Upper lobe of left lung (tissue), 6 donors: Measurements from ENCODE around the gene MFRP. TPM values are rescaled to one million over a fixed set of nuclear protein-coding genes. Genes with fewer than 3 reads are reported as not detected.

Experiments used
- ATAC-seq, 2 donors: fragments of 200-7000 bp; cut with Tn5 transposase; one replicate each; pipeline ENCODE4 v1.9.1; 2022; ENCODE audit warnings: mild to moderate bottlenecking in 2 of 2, moderate library complexity in 2 of 2; ENCODE audit not compliant: low FRiP score in 2 of 2
- DNase-seq, 2 donors: peaks; one replicate each; pipeline ENCODE4 v3.0.0-alpha.2; 2019 to 2020
- H3K27ac ChIP-seq, 4 donors: fragments of 200-600 bp; sonication (generic); one replicate each; pipeline ENCODE4 v1.5.1; 2016 to 2019
- H3K27me3 ChIP-seq, 4 donors: fragments of 200-600 bp; sonication (generic); one replicate each; pipeline ENCODE4 v1.5.1; 2017 to 2019
- H3K36me3 ChIP-seq, 4 donors: fragments of 200-600 bp; sonication (generic); one replicate each; pipeline ENCODE4 v1.5.1; 2016 to 2019
- H3K4me1 ChIP-seq, 4 donors: fragments of 200-600 bp; sonication (generic); one replicate each; pipeline ENCODE4 v1.5.1; 2018 to 2019
- H3K4me3 ChIP-seq, 4 donors: fragments of 200-600 bp; sonication (generic); one replicate each; pipeline ENCODE4 v1.5.1; 2017 to 2019; ENCODE audit warnings: mild to moderate bottlenecking in 2 of 4, moderate library complexity in 1 of 4
- H3K9me3 ChIP-seq, 4 donors: fragments of 200-600 bp; sonication (generic); one replicate each; pipeline ENCODE4 v1.5.1; 2018 to 2019
- EP300 ChIP-seq, 4 donors: sonication (generic); formaldehyde crosslinking; IDR thresholded peaks; one replicate each; pipeline ENCODE4 v1.5.1; 2017; ENCODE audit warnings: antibody characterized with exemption in 4 of 4, control low read depth in 2 of 4
- POLR2A ChIP-seq, 4 donors: fragments of 450-650 bp; IDR thresholded peaks; one replicate each; pipeline ENCODE4 v1.5.1; 2016 to 2017; ENCODE audit warnings: antibody characterized with exemption in 4 of 4, mild to moderate bottlenecking in 2 of 4
- POLR2AphosphoS5 ChIP-seq, 2 donors: sonication (generic); formaldehyde crosslinking; IDR thresholded peaks; one replicate each; pipeline ENCODE4 v1.5.1; 2017; ENCODE audit warnings: antibody characterized with exemption in 2 of 2
- WGBS, 2 donors: methylation state at CpG; one replicate each; pipeline ENCODE4 v1.1.5; 2017 to 2018; 5-methylcytosine and 5-hydroxymethylcytosine counted together
- total RNA-seq, 6 donors: library from RNA; depleted of rRNA in 4 of 6; stranded (reverse); fragments of >200 nt in 4 of 6; gene quantifications; one replicate each; pipeline versions ENCODE4 v1.1.0 to v1.2.1, GENCODE V29; 2016 to 2021
- TF ChIP-seq, protein P1 (sequence below), 6 experiments: fragments of 450-650 bp in 4 of 6; fragments of 200-600 bp in 2 of 6; sonication (generic) in 2 of 6; IDR thresholded peaks; one replicate each; pipeline ENCODE4 v1.5.1; 2016 to 2019; ENCODE audit warnings: antibody characterized with exemption in 6 of 6
- donor health status: DM: no; HTN: no; CAD: no; lungs with moderate emphysema.
- donor health status: DM: no; HTN: yes; CAD: no; lungs with severe emphysema.

The MFRP gene
- total RNA-seq, 6 donors from 2014 or later = not detected

DNA sequence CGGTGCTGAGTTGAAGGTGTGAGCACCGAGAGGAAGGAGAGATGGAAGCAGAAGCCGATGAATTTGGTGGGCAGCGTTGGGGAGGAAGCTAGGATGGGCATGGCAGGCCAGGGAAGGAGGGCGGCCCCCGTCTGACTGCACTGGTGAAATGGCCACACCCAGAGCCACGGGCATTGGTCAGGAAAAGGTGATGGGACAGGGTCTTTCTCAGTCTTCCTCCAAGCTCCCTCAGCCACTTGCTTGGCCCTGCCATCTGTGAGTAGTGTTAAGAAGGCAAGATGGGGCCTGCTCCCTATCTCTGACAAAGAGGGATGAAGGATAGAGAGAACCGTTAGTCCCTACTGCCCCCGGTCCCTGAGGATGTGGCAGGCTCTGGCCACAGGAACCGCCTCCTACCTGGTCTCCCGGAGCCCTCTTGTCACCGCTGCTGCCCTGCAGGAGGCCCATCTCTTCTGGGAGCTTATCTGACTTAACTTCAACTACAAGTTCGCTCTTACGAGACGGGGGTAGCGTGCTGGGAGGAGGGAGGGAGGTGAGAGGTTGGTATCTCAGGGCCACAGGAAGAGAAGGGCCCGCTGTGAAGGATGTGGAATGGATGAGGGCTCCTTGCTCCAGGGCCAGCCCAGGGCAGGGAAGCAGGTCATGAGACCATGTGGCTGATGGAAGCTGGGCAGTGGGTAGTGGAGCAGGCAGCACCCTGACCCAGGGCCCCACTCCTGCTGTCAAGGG is 36.4 kb downstream of the MFRP start:
- no peak overlapping the region for H3K4me3 ChIP-seq
- peaks cover 0 to 3% (median under 1%) of the 10 kb centered on the region in 4 donors for H3K27me3 ChIP-seq
- TF ChIP-seq POLR2AphosphoS5 (IDR thresholded peaks at IDR 0.05) (no peak), POLR2A (IDR thresholded peaks at IDR 0.05) (no peak), EP300 (IDR thresholded peaks at IDR 0.05) (no peak)
- TF ChIP-seq, protein P1, sequence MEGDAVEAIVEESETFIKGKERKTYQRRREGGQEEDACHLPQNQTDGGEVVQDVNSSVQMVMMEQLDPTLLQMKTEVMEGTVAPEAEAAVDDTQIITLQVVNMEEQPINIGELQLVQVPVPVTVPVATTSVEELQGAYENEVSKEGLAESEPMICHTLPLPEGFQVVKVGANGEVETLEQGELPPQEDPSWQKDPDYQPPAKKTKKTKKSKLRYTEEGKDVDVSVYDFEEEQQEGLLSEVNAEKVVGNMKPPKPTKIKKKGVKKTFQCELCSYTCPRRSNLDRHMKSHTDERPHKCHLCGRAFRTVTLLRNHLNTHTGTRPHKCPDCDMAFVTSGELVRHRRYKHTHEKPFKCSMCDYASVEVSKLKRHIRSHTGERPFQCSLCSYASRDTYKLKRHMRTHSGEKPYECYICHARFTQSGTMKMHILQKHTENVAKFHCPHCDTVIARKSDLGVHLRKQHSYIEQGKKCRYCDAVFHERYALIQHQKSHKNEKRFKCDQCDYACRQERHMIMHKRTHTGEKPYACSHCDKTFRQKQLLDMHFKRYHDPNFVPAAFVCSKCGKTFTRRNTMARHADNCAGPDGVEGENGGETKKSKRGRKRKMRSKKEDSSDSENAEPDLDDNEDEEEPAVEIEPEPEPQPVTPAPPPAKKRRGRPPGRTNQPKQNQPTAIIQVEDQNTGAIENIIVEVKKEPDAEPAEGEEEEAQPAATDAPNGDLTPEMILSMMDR (IDR thresholded peaks at IDR 0.05) = no peak
- DNase-seq = no peak
- peak overlapping the region in 2 of 4 donors; percentile 20 to 38 for H3K27ac ChIP-seq
- ATAC-seq = no peak
- no peaks in the 10 kb centered on the region for H3K9me3 ChIP-seq
- H3K4me1 ChIP-seq = peaks cover under 1 to 10% (median 4%) of the 10 kb centered on the region in 4 donors
- 79 to 81% methylated on average over 17 of the region's 17 CpGs for WGBS, 2 donors
- H3K36me3 ChIP-seq = peaks cover 0 to 76% (median 9%) of the 10 kb centered on the region in 4 donors

DNA sequence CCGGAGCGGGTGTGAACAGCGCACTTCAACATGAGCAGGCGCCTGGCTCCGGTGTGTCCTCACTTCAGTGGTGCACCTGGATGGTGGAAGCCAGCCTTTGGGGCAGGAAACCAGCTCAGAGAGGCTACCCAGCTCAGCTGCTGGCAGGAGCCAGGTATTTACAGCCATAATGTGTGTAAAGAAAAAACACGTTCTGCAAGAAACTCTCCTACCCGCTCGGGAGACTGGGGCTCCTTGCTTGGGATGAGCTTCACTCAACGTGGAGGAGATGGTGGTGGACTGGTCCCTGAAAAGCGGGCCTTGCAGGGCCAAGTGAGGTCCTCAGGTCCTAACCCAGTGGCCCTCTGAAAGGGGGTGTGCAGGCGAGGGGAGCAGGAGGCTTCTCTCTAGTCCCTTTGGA is 37.1 kb downstream of the MFRP start:
- peaks cover 0 to 6% (median 0%) of the 10 kb centered on the region in 4 donors for H3K4me1 ChIP-seq
- H3K27me3 ChIP-seq = no peaks in the 10 kb centered on the region
- no peak for ATAC-seq
- peak overlapping the region in 1 of 4 donors; percentile 20 for H3K27ac ChIP-seq
- DNase-seq = peak in 1 of 2 donors; percentile 27
- peaks cover 0 to 74% (median 9%) of the 10 kb centered on the region in 4 donors for H3K36me3 ChIP-seq
- 89 to 94% methylated on average over 6 to 11 of the region's 11 CpGs for WGBS, 2 donors
- no peak overlapping the region for H3K4me3 ChIP-seq
- no peaks in the 10 kb centered on the region for H3K9me3 ChIP-seq
- TF ChIP-seq EP300 (IDR thresholded peaks at IDR 0.05) (no peak), POLR2AphosphoS5 (IDR thresholded peaks at IDR 0.05) (no peak), POLR2A (IDR thresholded peaks at IDR 0.05) (no peak)
- TF ChIP-seq, protein P1 (IDR thresholded peaks at IDR 0.05) = no peak

DNA sequence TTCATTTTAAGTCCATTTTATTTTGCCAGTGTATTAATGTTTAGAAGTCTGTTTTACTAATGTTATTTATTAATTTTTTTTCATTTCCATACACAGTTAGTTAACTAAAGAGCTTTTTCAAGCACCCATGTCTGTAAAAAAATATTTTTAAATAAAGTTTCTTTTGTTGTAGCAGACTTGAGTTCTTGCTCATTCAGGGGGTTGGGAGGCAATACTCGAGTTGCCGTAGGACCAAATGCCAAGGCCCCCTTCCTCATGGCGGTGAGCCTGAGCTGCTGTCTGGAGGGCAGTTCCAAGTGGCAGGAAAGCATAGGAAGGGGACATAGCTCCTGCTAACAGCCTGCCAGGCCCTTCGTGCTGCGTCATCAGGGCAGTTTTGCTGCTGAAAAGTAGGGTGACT is 38.5 kb downstream of the MFRP start:
- H3K27ac ChIP-seq = no peak overlapping the region
- peaks cover 0 to 6% (median 0%) of the 10 kb centered on the region in 4 donors for H3K4me1 ChIP-seq
- H3K36me3 ChIP-seq = peaks cover 0 to 76% (median 22%) of the 10 kb centered on the region in 4 donors
- H3K27me3 ChIP-seq = no peaks in the 10 kb centered on the region
- WGBS, 2 donors = 69 to 79% methylated on average over 5 of the region's 5 CpGs
- DNase-seq = no peak
- no peaks in the 10 kb centered on the region for H3K9me3 ChIP-seq
- no peak for ATAC-seq
- H3K4me3 ChIP-seq = no peak overlapping the region
- TF ChIP-seq, protein P1 (IDR thresholded peaks at IDR 0.05) = no peak
- no peak for TF ChIP-seq EP300 (IDR thresholded peaks at IDR 0.05)
- no peak for TF ChIP-seq POLR2AphosphoS5 (IDR thresholded peaks at IDR 0.05)

DNA sequence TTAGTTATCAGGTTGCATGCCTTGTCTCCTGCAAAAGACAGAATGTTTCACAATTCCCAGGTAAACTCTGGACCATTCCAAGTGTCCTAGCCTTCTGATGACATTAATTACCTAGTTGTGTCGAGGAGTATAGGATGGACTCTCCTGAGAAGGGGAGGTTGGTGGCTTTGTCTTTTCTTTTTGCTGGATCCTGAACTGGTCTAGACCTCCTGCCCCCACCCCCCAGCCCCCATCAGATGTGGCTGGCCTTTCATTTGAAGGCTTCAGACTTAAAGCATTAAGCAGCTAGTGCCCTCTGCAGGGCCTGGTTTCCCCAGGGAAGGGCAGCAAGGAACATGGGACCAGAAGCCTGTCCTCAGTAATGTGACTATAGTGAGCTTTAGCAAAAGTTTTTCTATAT is 39.3 kb downstream of the MFRP start:
- peak overlapping the region in 2 of 4 donors; percentile 7 to 15 for H3K27ac ChIP-seq

More for the DNA sequence above, 39.3 kb downstream of the MFRP start:
- TF ChIP-seq POLR2A (IDR thresholded peaks at IDR 0.05) = no peak
- TF ChIP-seq, protein P1 (IDR thresholded peaks at IDR 0.05) = no peak
- TF ChIP-seq POLR2AphosphoS5 (IDR thresholded peaks at IDR 0.05) = no peak
- TF ChIP-seq EP300 (IDR thresholded peaks at IDR 0.05) = no peak
- no peak for ATAC-seq
- 88 to 100% methylated on average over 1 of the region's 1 CpG for whole genome bisulfite sequencing, 2 donors
- H3K4me1 ChIP-seq = peaks cover 0 to 6% (median 0%) of the 10 kb centered on the region in 4 donors
- H3K36me3 ChIP-seq = peaks cover 2 to 76% (median 30%) of the 10 kb centered on the region in 4 donors
- H3K4me3 ChIP-seq = no peak overlapping the region
- no peak for DNase-seq
- no peaks in the 10 kb centered on the region for H3K9me3 ChIP-seq
- no peaks in the 10 kb centered on the region for H3K27me3 ChIP-seq
